NCI-H1092 treated with DMSO at 0.1 percent for 48 hours (cell line): ENCODE data around the gene APPL1.
"Not testable (repeated sequence)": the region's sequence is repeated elsewhere in the genome, so short reads cannot be mapped to it uniquely, and the experiment has no call there.

Experiments used
- DNase-seq: peaks from one replicate; lab custom pipeline; 2025; lab: John Stamatoyannopoulos, UW

APPL1 gene

DNA sequence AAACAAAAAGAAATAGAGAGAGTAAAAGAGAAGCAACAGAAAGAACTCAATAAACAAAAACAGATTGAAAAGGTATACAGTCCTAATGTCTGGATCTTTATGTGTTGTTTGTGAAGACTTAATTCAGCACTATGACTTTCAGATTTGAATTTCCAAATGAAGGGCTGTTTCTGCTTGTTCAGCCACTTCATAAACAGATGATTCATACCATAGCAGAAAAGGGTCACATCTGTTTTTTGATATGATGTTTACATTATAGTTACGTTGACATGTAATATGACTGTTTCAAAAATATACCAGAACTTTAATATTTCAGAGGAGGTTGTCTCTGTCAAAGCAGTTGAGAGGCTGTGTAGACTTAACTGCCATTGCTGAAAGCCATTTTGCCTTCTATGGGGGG, 40.9 kb downstream of the APPL1 start:
- no peak for DNase-seq

DNA sequence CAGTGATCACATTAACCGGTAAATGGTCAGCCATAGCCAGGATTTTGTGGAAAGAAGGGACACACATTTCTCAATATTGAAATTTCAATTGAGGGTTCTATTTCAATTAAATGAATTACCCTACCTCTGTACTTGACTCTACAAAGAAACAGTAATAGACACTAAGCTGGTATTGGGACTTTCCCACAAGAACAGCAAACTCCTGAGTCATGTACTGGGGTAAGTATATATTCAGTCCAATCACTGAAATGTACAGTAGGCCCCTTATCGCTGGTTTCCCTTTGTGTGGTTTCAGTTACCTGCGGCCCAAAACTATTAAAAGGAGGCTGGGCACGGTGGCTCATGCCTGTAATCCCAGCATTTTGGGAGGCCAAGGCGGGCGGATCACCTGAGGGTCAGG, 47.3 kb downstream of the APPL1 start:
- DNase-seq = no peak

DNA sequence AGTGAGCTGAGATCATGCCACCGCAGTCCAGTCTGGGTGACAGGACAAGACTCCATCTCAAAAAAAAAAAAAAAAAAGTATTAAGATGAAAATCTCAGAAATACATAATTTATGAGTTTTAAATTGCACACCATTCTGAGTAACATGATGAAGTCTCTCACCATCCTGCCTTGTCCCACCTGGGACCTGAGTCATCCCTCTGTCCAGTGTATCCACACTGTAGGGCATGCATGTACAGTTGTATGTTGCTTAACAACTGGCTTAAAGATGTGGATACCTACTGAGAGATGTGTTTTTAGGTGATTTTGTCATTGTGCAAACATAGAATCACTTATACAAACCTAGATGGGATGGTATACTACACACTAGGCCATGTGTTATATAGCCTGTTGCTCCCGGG, 47.9 kb downstream of the APPL1 start:
- no peak for DNase-seq

DNA sequence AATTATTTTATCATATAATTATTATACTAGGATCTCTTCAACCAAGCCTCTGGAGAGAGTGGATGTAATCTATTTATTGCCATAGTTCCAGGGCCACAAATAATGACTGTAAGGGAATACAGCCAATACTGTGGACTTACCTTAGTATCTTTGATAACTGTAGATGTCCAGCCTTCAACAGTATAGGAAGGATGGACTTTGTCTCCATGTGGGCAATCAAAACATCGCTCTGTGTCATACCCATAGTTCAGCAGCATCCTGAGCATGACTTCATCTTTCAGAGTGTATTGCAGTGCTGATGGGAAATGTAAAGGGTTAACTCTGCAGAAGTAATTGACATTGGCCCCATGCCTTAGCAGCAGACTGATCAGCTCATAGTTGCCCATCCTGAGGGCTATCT, 50.7 kb downstream of the APPL1 start:
- DNase-seq = no peak

DNA sequence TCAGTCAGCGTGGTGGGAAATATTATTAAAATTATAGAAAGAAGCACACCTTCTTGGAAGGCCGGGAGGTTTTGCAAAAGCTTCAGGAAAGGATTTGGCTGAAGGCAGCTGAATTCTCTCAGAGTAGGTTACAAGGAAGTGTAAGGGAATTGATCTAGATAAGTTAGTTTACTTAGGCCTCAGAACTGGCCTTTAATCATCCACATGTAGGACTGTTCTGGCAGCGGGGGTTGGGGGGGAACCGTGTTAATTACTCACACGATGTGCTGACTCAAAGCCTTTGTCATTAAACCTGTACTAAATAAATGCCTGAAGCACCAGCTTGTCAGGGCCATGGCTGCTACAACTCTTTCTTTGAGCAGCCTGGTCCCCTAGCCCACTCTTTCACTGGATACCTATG, 52.2 kb downstream of the APPL1 start:
- DNase-seq = no peak

DNA sequence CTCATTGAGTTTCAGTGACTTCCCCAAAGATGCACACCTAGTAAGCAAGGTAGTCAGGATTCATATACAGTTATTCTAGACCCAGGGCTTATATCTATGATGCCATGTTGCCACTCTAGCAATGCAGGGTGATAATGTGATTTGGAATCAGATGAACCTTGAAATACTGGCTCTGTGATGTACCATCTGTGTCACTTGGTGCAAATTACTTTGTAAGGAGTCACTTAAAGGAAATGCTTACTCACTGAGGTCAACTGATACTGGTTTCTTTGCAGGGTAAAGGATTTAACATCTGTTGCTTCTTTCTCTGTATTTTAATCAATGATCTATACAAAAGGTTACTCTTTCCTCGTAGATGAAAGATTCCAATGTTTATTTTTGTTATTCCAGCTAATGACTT, 54.2 kb downstream of the APPL1 start:
- no peak for DNase-seq

DNA sequence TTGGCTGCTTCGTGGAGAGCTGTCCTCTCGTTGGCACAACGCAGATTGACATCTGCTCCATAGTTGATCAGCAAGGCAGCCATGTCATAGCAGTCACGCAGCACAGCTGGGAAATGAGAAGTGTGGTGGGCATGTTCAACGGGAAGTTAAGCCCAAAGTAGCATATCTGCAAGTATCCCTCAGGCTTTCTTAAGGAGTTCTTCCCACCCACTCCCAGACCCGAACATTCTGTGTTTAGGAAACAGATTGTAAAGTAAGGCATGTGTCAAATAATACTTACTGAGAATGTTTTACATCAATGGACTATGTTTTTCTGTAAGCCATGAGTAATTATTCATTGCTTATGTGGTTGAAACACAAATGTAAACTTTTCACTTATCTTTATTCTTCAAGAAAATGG, 55.8 kb downstream of the APPL1 start:
- DNase-seq = no peak

DNA sequence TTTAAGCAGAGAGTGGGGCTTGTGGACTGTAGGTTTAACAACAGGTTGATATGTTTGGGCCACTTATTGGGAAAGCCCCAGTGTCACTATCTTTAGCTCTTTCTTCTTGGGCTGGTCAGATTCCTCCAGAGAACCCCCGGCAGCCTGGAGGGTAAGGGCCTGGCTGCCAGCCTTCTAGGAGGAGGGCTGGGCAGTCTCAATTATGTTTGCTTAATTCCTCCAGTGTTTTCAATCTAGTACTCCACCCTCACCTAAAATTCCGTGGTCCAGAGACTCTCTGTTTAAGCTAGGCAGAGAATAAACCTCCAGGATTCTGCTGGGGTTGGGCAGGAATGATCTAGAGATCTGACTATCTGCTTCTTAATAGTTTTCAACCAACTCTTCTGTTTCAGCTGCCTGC, 59.7 kb downstream of the APPL1 start:
- no peak for DNase-seq

DNA sequence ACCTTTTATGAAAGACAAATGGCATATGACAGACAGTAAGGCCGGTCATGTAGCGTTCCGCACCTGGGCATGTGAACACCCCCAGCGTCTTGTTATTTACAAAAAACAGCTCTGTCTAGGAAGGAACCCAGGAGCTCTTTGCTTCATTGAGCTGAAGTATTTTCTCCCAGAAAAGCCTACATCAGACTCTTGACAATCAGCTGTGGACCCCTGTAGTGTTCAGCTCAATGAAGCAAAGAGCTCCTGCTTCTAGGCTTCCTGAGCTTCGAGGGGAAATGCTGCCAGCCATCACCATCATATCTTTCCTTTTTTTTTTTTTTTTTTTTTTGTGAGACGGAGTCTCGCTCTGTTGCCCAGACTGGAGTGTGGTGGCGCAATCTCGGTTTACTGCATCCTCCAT, 60.9 kb downstream of the APPL1 start:
- no peak for DNase-seq

DNA sequence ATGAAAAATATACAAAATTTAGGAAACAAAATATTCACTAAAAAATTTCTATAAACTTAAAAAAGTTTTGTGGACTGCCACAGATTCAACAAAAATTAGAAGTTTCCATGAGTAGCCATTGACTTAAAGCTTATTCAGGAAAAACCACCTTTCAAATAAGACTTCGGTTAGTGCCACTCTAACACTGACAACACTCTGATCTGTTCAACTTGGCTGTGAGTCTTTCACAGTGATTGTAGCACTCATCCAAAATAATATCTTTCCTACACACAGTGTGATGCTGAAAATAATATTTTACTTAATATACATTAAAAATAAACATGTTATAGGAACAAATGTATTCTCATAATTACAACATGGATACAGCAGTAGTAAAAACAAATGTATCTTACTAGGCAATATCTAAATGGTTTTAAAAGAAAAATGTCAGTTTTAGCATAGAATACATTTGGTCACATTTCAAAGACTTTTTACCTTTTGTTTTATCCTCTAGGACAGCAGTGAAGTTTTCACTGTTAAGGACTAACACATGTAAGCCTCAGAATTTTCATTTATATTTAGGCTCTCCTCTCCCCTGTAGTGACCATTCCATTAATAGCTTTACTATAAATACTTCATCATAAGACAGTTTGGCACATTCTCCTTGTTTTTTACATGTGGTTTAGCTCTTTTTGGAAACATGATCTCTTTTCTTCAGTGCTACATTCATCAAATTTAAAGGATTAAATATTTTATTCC, 64.8 kb downstream of the APPL1 start, which contains the start of gene ASB14:
ASB14 (minus strand) TSS at position 527 of the 738 bp plus-strand sequence. CDS start 652 bp downstream, outside the sequence.
- no peak for DNase-seq

DNA sequence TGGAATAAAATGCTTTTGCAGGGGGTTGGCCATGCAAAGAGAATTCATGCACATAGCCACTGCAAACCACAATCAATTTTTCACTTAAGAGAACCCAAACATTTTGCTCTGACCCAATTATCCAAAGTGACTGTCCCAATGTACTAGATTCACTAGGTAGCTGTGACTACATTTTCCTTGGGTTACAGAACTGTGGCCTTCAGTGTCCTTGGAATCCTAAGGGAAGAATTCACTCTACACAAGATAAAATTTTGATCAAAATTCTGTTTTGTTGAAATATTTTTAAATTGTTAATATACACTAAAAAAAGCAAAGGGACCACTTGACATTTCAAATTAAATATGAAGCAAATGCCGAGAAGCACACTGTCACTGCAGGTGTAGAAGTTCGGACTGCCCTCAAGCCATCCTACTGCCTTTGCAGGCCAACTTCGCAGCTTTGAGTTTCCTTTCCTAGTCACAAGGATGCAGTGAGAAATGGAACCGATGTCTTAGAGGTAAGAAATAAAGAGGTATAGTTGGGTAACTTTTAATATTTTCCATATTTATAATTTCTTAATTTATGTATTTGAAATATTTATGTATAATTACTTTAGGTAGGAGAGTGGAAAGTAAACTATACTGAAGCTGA, 65.5 kb downstream of the APPL1 start:
- DNase-seq = no peak

DNA sequence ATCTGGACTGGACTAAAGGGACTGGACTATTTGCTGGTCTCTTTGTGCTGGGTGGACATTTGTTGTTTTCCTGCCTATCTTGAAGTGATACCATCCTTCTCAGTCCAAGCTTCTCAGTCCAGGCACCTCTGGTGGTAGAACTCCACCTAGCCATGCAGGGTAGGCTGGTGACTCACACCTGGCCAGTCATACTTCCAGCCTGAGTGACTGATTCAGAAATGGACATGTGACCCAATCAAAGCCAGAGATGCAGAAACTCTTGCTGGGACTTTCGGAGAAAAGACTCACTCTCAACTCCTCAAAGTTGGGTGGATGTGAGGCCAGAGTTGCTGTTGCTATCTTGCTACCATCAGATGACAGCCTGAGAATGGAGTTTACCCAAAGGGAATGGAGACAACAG, 70.5 kb downstream of the APPL1 start:
- no peak for DNase-seq

DNA sequence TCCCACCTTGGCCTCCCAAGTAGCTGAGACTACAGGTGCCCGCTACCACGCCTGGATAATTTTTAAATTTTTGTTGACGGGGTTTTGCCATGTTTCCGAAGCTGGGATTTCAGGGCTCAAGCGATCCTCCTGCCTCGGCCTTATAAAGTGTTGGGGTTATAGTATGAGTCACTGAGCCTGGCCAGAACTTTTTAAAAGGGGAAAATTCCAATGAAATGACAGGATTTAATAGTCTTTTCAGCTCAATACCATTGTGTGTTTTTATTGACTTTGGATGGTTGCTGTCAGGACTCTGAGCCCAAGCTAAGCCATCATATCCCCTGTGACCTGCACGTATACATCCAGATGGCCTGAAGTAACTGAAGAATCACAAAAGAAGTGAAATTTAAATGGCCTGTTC, 76.0 kb downstream of the APPL1 start:
- DNase-seq = not testable (repeated sequence)

DNA sequence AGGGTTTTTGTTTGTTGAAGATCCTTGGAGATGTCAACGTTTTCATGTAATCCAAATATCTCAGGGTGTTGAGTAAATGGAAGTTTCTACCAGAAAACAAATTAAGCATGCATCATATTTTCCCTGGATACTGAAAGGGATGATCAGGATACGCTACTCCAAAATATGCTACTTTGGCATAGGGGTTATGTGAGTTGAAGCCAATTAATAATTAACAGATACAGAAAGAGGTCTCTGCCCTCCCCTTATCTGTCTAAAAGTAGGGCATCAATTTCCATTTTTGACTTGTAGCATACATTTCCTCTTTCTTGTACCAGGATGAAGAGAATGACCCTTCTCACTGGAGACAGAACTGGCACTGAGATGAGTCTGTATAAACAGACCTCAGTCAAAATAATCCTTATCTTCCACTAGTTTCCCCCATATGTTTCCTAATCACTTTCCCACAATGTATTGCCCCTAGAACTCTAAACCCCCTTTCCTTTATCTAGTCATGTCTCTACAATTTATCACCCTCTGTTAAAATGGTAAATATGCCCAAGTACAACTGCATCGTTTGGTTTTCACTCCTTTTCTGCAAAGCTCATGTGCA, 82.3 kb downstream of the APPL1 start:
- no peak for DNase-seq

DNA sequence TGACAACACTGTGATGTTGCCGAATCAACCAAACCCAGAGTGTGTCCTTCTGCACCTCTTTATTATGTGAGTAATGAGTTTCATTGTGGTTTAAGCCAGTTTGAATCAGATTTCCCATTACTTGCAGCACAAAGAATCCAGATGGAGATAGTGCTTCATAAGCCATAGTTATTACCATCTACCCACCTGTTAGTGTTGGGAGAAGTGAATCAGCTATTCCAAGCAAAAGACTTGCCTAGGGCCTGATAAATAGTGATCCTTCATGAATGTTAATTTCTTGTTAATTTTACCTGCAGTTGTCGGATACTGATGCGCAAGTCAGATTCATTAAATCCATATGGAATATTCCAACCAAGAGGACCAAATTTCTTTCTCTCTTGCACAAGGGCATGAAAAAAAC, 86.7 kb downstream of the APPL1 start:
- DNase-seq = no peak
